HepG2 (cell line): ENCODE measurements around the gene USP20. TPM values are rescaled to one million over a fixed set of nuclear protein-coding genes. Genes with fewer than 3 reads are reported as not detected.

ENCODE experiments used
- GABPA ChIP-seq, 2 experiments: IDR thresholded peaks; 2 replicates each; pipeline ENCODE4 v1.6.1; 2011 to 2016; ENCODE audit warnings: low read depth in 2 of 2, low read length in 1 of 2, missing biosample characterization in 1 of 2, missing genetic modification characterization in 1 of 2
- NFKBIZ ChIP-seq: IDR thresholded peaks from 2 replicates; pipeline ENCODE4 v1.6.1; 2018; ENCODE audit warnings: missing genetic modification reagents, missing compliant biosample characterization
- REST ChIP-seq, 2 experiments: IDR thresholded peaks; 2 replicates each; pipeline ENCODE4 v1.6.1; 2011 to 2012; ENCODE audit warnings: low read length in 2 of 2, borderline replicate concordance in 1 of 2, low read depth in 1 of 2, mild to moderate bottlenecking in 1 of 2, moderate library complexity in 1 of 2
- SETDB1 ChIP-seq: sonication (generic); formaldehyde crosslinking; IDR thresholded peaks from 2 replicates; pipeline ENCODE4 v1.5.1; 2020; ENCODE audit warnings: missing genetic modification reagents, mild to moderate bottlenecking, borderline replicate concordance
- ZC3H4 ChIP-seq: sonication (generic); formaldehyde crosslinking; IDR thresholded peaks from 2 replicates; pipeline ENCODE4 v1.4.0; 2020; ENCODE audit warnings: missing genetic modification reagents, borderline replicate concordance
- ZNF792 ChIP-seq: IDR thresholded peaks from 2 replicates; pipeline ENCODE4 v1.6.1; 2016
- polyA plus RNA-seq, 8 experiments: library from polyadenylated mRNA; depleted of rRNA in 3 of 8; stranded (reverse) in 7 of 8; unstranded in 1 of 8; fragments of >200 nt; fragmentation: Illumina TruSeq in 4 of 8; extraction: Trizol in 4 of 8; gene quantifications; 2 replicates each; pipeline versions ENCODE4 v1.2.1 to v1.2.3, GENCODE V29; 2011 to 2016; ENCODE audit warnings: low read depth in 4 of 8, missing spikeins in 1 of 8, mixed read lengths in 1 of 8; ENCODE audit not compliant: insufficient read depth in 1 of 8
- total RNA-seq, 5 experiments: library from RNA; depleted of rRNA; stranded (reverse); fragments of >200 nt; fragmentation: Illumina TruSeq; extraction: Trizol; gene quantifications; 2 replicates each; pipeline ENCODE4 v1.2.3, GENCODE V29; 2016; ENCODE audit warnings: low read depth in 1 of 5
- TF ChIP-seq, protein P1 (sequence below): sonication (generic); formaldehyde crosslinking; IDR thresholded peaks from 2 replicates; pipeline ENCODE4 v1.5.0; 2020; ENCODE audit warnings: mild to moderate bottlenecking, missing genetic modification reagents, borderline replicate concordance

USP20 gene
- total and polyA plus RNA-seq, 2 of the 13 experiments (the other 11 are each of a cell fraction or from before 2014, with no cell fraction given) = 4.4 to 5.9 TPM

DNA sequence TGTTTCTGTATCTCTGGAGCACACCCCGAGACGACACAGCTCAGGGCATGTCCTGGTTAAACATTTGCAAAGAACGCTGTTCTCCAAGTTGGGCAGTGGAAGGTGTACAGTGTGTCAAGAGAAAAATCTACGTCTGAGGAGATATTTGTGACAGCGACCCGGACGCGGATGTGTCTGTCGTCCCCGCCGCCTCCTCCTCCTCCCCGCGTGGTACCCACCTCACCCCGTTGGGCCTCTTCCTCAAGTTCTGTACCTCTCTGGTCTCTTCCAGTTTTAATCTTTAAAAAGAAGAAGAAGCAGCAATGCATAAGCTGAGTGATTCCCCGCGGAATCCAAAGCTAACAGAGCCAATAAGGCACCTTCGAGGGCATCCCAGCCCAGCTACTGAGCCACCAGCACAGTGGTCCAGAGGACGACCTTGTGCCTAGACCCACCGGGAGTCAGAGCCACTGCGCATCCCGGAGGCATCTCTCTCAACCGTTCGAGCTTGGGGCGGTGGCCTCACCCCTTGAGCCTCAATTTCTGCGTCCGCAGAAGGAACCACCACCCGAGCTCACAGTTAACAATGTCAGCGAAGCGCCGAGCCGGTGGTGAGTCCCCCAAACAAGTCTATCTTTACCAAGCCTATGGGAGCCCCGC is 650 bp upstream of the USP20 start (continued):
- TF ChIP-seq, protein P1, sequence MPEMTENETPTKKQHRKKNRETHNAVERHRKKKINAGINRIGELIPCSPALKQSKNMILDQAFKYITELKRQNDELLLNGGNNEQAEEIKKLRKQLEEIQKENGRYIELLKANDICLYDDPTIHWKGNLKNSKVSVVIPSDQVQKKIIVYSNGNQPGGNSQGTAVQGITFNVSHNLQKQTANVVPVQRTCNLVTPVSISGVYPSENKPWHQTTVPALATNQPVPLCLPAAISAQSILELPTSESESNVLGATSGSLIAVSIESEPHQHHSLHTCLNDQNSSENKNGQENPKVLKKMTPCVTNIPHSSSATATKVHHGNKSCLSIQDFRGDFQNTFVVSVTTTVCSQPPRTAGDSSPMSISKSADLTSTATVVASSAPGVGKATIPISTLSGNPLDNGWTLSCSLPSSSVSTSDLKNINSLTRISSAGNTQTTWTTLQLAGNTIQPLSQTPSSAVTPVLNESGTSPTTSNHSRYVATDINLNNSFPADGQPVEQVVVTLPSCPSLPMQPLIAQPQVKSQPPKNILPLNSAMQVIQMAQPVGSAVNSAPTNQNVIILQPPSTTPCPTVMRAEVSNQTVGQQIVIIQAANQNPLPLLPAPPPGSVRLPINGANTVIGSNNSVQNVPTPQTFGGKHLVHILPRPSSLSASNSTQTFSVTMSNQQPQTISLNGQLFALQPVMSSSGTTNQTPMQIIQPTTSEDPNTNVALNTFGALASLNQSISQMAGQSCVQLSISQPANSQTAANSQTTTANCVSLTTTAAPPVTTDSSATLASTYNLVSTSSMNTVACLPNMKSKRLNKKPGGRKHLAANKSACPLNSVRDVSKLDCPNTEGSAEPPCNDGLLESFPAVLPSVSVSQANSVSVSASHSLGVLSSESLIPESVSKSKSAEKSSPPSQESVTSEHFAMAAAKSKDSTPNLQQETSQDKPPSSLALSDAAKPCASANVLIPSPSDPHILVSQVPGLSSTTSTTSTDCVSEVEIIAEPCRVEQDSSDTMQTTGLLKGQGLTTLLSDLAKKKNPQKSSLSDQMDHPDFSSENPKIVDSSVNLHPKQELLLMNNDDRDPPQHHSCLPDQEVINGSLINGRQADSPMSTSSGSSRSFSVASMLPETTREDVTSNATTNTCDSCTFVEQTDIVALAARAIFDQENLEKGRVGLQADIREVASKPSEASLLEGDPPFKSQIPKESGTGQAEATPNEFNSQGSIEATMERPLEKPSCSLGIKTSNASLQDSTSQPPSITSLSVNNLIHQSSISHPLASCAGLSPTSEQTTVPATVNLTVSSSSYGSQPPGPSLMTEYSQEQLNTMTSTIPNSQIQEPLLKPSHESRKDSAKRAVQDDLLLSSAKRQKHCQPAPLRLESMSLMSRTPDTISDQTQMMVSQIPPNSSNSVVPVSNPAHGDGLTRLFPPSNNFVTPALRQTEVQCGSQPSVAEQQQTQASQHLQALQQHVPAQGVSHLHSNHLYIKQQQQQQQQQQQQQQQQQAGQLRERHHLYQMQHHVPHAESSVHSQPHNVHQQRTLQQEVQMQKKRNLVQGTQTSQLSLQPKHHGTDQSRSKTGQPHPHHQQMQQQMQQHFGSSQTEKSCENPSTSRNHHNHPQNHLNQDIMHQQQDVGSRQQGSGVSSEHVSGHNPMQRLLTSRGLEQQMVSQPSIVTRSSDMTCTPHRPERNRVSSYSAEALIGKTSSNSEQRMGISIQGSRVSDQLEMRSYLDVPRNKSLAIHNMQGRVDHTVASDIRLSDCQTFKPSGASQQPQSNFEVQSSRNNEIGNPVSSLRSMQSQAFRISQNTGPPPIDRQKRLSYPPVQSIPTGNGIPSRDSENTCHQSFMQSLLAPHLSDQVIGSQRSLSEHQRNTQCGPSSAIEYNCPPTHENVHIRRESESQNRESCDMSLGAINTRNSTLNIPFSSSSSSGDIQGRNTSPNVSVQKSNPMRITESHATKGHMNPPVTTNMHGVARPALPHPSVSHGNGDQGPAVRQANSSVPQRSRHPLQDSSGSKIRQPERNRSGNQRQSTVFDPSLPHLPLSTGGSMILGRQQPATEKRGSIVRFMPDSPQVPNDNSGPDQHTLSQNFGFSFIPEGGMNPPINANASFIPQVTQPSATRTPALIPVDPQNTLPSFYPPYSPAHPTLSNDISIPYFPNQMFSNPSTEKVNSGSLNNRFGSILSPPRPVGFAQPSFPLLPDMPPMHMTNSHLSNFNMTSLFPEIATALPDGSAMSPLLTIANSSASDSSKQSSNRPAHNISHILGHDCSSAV (CRISPR knock-in tag) = no peak
- no peak for TF ChIP-seq REST (IDR thresholded peaks at IDR 0.05; ENCODE audit: borderline replicate concordance in 1 of 2, low read depth in 1 of 2, low read length in 2 of 2)
- no peak for TF ChIP-seq ZC3H4 (CRISPR knock-in tag)
- 0 out of 2 replicates have a peak, but pooled peaks have one; percentile 8 for TF ChIP-seq NFKBIZ (CRISPR knock-in tag)
- TF ChIP-seq GABPA (IDR thresholded peaks at IDR 0.05; ENCODE audit: low read depth, low read length) = 0 out of 2 replicates have a peak, but pooled peaks have one; percentile 10
- no peak for TF ChIP-seq GABPA (CRISPR knock-in tag; IDR thresholded peaks at IDR 0.05; ENCODE audit: low read depth)
- TF ChIP-seq SETDB1 = no peak
- peak; percentile 57; the same call in 1 of the 2 replicates for TF ChIP-seq ZNF792
